ENCODE results near the gene IQSEC3. TPM values are rescaled to one million over a fixed set of nuclear protein-coding genes. Genes with fewer than 3 reads are reported as not detected.

Gene IQSEC3
- total RNA-seq, 1 donor from 2014 or later = 4.3 TPM

- DNase-seq (ENCODE audit: low spot score) = no peak
Measured at GRCh38 chr12:163406-163986, 96.9 kb downstream of the IQSEC3 start.

- DNase-seq (ENCODE audit: low spot score) = no peak
Measured at GRCh38 chr12:164207-164606, 97.6 kb downstream of the IQSEC3 start.

- no peak for DNase-seq (ENCODE audit: low spot score)
Measured at GRCh38 chr12:165862-166368, 99.3 kb downstream of the IQSEC3 start.

- no peak for DNase-seq (ENCODE audit: low spot score)
Measured at GRCh38 chr12:166425-167075, 100.0 kb downstream of the IQSEC3 start.

GRCh38 chr12:167959-168600 is 101.5 kb downstream of the IQSEC3 start:
- DNase-seq (ENCODE audit: low spot score) = no peak

GRCh38 chr12:168763-169525 is 102.4 kb downstream of the IQSEC3 start:
- DNase-seq (ENCODE audit: low spot score) = no peak

GRCh38 chr12:169528-170370 is 103.2 kb downstream of the IQSEC3 start:
- DNase-seq (ENCODE audit: low spot score) = no peak

GRCh38 chr12:170371-171225 is 104.0 kb downstream of the IQSEC3 start:
- no peak for DNase-seq (ENCODE audit: low spot score)

- no peak for DNase-seq (ENCODE audit: low spot score)
Measured at GRCh38 chr12:171276-171675, 104.7 kb downstream of the IQSEC3 start.

GRCh38 chr12:171743-172676 is 105.4 kb downstream of the IQSEC3 start:
- DNase-seq (ENCODE audit: low spot score) = no peak

- no peak for DNase-seq (ENCODE audit: low spot score)
Measured at GRCh38 chr12:172732-173161, 106.2 kb downstream of the IQSEC3 start.

- no peak for DNase-seq (ENCODE audit: low spot score)
Measured at GRCh38 chr12:174124-174523, 107.6 kb downstream of the IQSEC3 start.

GRCh38 chr12:174596-174995 is 108.0 kb downstream of the IQSEC3 start:
- no peak for DNase-seq (ENCODE audit: low spot score)

- no peak for DNase-seq (ENCODE audit: low spot score)
Measured at GRCh38 chr12:175250-175649, 108.7 kb downstream of the IQSEC3 start.

GRCh38 chr12:175759-176158 is 109.2 kb downstream of the IQSEC3 start:
- DNase-seq (ENCODE audit: low spot score) = no peak

GRCh38 chr12:176321-177181 is 110.0 kb downstream of the IQSEC3 start:
- DNase-seq (ENCODE audit: low spot score) = no peak

- DNase-seq (ENCODE audit: low spot score) = no peak
Measured at GRCh38 chr12:177336-177979, 110.9 kb downstream of the IQSEC3 start.

Measured in ureter (tissue), 1 donor.